Nucleus accumbens (tissue), 56 donors: Measurements from ENCODE around the gene MMP14.
"Not testable (repeated sequence)": the region's sequence is repeated elsewhere in the genome, so short reads cannot be mapped to it uniquely, and the experiment has no call there.

Source experiments
- DNase-seq, 56 donors: peaks; one replicate each; lab custom pipeline; 2025; lab: John Stamatoyannopoulos, UW

Gene MMP14

DNA sequence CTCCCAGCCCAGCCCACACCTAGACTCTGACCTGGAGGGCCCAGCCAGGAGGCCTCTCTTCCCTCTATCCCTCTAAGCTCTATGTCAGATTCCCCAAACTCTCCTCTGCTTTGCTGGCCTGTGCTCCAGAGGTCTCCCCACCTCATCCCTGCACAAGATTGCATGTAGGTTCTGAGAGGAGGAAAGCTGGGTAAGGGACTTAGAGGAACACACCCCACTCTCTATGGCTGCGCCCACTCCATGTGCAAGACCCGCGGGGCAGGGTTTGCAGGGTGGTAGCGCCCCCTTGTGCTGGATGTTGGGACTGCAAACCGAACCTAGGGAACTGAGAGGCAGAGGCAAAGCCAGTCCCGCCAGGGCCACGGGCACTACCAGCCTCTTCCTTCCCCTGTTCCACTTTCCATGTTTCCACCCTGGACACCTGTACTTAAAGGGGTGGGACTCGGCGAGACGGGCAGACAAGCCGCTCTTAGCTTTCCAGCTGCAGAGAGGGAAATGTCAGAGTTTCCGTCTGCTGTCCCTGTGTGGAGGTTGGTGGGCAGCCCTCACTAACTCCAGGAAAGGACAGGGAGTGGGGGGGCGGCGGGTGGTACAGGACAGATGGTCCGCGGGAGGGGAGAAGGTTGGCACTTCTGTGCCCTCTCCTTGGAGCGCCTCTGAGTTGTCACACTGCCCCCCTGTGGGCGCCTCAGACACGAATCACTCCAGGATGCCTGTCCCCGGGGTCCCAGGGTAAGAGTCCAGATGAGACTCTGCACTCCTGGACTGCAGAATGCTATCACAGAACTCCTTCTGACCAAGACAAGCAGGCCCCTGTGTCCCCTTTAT lies 16.8 kb downstream of the MMP14 start:
- peak in 51 of 56 donors; percentile 20 to 94 (median 71) for DNase-seq

- not testable (repeated sequence) for DNase-seq
These were observed 17.9 kb downstream of the MMP14 start for GRCh38 chr14:22854296-22854695.

GRCh38 chr14:22854963-22855724 lies 18.8 kb downstream of the MMP14 start:
- no peak for DNase-seq

DNA sequence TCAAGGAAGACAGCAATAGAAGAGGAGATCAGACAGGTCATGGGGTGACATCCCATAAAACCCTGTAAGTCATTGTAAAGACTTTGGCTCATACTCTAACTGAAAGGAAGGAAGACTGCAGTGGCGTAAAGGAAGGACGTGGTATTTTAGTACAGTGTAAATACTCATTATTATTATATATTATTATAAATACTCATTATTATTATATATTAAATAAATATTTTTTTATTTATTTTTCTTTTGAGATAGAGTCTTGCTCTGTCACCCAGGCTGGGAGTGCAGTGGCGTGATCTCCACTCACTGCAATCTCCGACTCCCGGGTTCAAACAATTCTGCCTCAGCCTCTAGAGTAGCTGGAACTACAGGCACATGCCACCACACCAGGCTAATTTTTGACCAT lies 20.0 kb downstream of the MMP14 start:
- no peak for DNase-seq

GRCh38 chr14:22860377-22860776 lies 24.0 kb downstream of the MMP14 start:
- DNase-seq, result not testable (repeated sequence)

DNA sequence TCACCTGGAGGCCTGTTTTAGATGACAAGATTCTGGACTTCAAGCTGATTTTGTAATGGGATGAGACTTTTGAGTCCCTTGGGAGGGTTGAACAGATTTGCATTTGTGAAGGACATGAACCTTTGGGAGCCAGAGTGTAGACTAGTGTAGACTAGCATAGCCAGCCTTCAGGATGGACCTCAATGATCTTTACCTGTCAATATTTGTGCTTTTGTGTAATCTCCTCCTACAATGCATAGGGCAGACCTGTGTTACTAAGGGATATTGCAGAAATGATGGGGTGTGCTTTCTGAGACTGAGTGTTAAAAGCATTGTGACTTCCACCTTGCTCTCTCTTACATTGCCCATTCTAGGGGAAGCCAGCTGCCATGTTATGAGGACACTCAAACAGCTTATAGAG lies 25.3 kb downstream of the MMP14 start:
- DNase-seq, result no peak

DNA sequence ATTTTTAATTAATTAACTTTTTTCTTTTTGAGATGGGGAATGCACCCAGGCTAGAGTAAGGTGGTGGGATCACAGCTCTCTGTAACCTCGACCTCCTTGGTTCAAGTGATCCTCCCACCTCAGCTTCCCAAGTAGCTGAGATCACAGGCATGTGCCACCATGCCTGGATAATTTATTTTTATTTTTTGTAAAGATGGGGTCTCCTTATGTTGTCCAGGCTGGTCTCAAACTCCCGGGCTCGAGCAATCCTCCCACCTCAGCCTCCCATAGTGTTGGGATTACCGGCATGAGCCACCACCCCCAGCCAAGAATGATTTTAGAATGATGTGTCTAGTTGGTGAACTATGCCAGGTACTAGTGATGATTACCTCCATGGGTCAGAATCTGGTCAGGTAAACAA lies 28.6 kb downstream of the MMP14 start:
- DNase-seq, result no peak

GRCh38 chr14:22865424-22866405 lies 29.3 kb downstream of the MMP14 start:
- DNase-seq, result no peak

DNA sequence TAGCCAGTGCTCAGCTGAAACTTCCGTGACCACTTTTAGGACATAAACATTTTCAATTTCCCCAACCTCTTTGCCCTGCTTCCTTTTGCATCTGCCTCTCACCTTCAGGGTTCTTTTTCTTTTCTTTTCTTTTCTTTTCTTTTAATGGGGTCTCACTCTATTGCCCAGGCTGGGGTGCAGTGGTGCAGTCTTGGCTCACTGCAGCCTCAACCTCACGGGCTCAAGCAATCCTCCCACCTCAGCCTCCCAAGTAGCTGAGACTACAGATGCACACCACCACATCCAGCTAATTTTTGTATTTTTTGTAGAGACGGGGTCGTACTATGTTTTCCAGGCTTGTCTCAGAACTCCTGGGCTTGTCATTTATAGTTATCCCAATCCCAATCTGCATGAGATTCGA lies 30.5 kb downstream of the MMP14 start:
- no peak for DNase-seq

DNA sequence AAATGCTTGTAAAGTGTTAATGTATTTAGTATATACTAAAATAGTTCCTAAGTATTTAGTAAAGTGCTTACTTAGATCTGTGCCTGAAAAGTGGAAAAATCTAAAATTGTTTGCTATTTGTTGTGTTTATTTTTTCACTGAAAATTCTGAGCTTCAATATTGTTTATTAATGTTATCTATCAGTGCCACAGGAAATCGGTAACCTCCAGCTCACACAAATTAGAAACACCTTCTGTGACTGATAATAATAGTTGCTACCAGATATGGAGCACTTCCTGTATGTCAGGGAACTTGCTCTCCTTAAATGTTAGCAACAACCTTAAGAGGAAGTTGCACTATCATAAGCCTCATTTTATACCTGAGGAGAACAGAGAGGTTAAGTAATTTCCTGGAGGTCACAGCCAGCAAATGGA lies 34.4 kb downstream of the MMP14 start:
- no peak for DNase-seq

DNA sequence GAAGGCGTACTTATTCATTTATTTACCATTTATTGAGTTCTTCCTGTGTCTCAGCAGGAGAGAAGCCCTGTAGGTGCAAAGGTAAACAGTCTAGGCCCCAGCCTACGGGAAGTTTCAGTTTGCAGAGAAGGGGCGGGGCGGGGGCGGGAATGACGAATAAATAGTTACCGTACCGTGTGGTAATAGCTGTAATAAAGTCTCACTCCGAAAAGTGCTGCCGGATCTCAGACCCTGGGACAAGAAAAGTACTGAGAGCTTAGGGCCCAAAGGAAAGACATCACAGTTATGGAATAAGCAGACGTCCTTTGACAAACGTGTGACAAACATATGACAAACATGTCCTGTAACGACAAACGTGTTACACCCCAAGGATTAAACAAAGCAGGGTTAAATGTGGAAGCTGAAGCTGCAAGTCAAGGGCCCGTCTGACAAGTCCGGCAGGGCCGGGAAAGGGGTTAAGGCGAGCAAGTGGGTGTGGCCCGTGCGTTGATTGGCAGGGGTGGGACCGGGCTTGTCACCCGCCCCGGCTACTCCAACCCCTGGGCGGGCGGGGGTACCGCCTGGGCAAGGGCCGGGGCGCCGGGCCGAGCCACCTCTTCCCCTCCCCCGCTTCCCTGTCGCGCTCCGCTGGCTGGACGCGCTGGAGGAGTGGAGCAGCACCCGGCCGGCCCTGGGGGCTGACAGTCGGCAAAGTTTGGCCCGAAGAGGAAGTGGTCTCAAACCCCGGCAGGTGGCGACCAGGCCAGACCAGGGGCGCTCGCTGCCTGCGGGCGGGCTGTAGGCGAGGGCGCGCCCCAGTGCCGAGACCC lies 35.0 kb downstream of the MMP14 start, which contains the start of gene LRP10:
LRP10 (plus strand) TSS at position 517 of the 809 bp plus-strand sequence. CDS start 564 bp downstream, outside the sequence.
- DNase-seq, result peak; percentile 27 to 95 (median 82)

DNA sequence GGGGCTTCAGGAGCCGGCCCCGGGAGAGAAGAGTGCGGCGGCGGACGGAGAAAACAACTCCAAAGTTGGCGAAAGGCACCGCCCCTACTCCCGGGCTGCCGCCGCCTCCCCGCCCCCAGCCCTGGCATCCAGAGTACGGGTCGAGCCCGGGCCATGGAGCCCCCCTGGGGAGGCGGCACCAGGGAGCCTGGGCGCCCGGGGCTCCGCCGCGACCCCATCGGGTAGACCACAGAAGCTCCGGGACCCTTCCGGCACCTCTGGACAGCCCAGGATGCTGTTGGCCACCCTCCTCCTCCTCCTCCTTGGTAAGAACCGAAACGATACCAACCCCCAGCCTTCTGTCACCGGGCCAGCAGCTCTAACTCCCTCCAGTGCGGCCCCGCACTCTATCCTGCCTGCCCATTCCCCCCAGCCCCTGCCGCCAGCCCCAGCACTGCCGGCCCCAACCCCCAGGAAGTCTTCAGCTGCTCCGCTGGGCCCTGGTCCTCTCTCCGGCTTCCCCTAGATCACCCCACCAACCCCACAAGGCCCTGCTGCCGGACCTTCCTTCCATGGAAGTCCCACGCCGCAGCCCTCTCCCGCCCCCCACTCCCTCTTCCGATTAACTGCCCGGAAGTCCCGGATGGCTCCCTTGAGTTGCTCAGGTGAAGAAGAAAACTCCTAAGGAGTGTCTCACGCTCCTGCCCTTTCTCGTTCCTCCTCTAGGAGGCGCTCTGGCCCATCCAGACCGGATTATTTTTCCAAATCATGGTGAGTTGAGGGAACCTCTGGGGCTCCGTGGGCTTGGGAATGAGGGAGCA lies 35.8 kb downstream of the MMP14 start:
- peak in 47 of 56 donors; percentile 26 to 87 (median 61) for DNase-seq

DNA sequence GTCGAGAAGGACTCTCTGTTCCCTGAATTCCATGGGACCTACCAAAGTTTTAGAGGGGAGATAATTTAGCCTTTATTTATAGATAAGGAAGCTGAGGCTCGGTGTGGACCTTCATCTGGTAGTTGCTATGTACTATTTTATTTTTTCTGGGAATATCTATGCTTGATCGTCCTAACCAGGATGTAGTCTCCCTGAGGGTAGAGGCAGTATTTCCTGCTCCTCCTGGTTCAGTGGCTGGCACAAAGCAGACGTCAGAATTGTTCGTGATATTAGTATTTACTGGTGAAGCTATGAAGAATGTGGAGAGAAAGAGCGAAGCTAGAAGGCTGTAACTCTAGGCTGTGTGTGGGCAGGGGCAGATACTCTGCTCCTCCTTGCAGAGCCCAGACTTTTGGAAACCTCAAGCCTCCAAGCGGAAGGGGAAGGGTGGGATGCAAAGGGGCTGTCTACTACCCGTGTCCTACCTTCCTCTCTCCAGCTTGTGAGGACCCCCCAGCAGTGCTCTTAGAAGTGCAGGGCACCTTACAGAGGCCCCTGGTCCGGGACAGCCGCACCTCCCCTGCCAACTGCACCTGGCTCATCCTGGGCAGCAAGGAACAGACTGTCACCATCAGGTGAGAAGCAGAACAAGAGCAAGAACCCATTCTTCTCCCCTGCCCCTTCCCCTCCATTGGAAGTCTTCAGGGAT lies 36.6 kb downstream of the MMP14 start:
- DNase-seq, result no peak

DNA sequence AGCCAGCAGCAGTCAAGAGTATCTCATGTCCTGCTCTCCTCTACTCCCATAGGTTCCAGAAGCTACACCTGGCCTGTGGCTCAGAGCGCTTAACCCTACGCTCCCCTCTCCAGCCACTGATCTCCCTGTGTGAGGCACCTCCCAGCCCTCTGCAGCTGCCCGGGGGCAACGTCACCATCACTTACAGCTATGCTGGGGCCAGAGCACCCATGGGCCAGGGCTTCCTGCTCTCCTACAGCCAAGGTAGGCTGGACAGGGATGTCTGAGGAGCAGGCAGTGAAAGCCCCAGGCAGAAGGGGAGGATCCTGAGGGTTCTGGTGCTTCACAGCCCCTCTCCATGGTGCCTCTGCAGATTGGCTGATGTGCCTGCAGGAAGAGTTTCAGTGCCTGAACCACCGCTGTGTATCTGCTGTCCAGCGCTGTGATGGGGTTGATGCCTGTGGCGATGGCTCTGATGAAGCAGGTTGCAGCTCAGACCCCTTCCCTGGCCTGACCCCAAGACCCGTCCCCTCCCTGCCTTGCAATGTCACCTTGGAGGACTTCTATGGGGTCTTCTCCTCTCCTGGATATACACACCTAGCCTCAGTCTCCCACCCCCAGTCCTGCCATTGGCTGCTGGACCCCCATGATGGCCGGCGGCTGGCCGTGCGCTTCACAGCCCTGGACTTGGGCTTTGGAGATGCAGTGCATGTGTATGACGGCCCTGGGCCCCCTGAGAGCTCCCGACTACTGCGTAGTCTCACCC lies 38.8 kb downstream of the MMP14 start:
- DNase-seq, result no peak

- no peak for DNase-seq
These were observed 39.4 kb downstream of the MMP14 start for GRCh38 chr14:22875748-22876319.

- no peak for DNase-seq
These were observed 40.7 kb downstream of the MMP14 start for GRCh38 chr14:22877000-22877501.
